CD4-positive, alpha-beta T cell treated with Interferon alpha-2 for 1 hour (primary cell): ENCODE results near the gene ACOXL.
"Not testable (repeated sequence)": the region's sequence is repeated elsewhere in the genome, so short reads cannot be mapped to it uniquely, and the experiment has no call there.

ENCODE experiments used
- DNase-seq, 2 donors: peaks; one replicate each; pipeline ENCODE4 v3.0.0-alpha.2; 2020 to 2022

The ACOXL gene

GRCh38 chr2:110933420-110933819 is 201.0 kb downstream of the ACOXL start:
- no peak for DNase-seq

- DNase-seq = no peak
Measured at GRCh38 chr2:110934948-110935347, 202.6 kb downstream of the ACOXL start.

- no peak for DNase-seq
Measured at GRCh38 chr2:110940376-110940910, 208.1 kb downstream of the ACOXL start.

GRCh38 chr2:110941226-110941625 is 208.9 kb downstream of the ACOXL start:
- no peak for DNase-seq

GRCh38 chr2:110943070-110943634 is 210.8 kb downstream of the ACOXL start:
- DNase-seq = no peak

GRCh38 chr2:110946902-110947301 is 214.5 kb downstream of the ACOXL start:
- DNase-seq = peak; percentile 2 to 37

- no peak for DNase-seq
Measured at GRCh38 chr2:110948027-110948674, 215.8 kb downstream of the ACOXL start.

- no peak for DNase-seq
Measured at GRCh38 chr2:110950281-110950680, 217.9 kb downstream of the ACOXL start.

- DNase-seq = no peak
Measured at GRCh38 chr2:110955045-110955444, 222.7 kb downstream of the ACOXL start.

GRCh38 chr2:110955556-110955955 is 223.2 kb downstream of the ACOXL start:
- no peak for DNase-seq

- DNase-seq = no peak
Measured at GRCh38 chr2:110957293-110957692, 224.9 kb downstream of the ACOXL start.

GRCh38 chr2:110958346-110959119 is 226.2 kb downstream of the ACOXL start:
- no peak for DNase-seq

GRCh38 chr2:110959198-110959597 is 226.8 kb downstream of the ACOXL start:
- no peak for DNase-seq

GRCh38 chr2:110960281-110960680 is 227.9 kb downstream of the ACOXL start:
- no peak for DNase-seq

GRCh38 chr2:110960954-110961353 is 228.6 kb downstream of the ACOXL start:
- no peak for DNase-seq

GRCh38 chr2:110961643-110962042 is 229.3 kb downstream of the ACOXL start:
- DNase-seq = not testable (repeated sequence)

- no peak for DNase-seq
Measured at GRCh38 chr2:110969696-110970095, 237.3 kb downstream of the ACOXL start.

GRCh38 chr2:110970201-110970600 is 237.8 kb downstream of the ACOXL start:
- DNase-seq = no peak

- DNase-seq = no peak
Measured at GRCh38 chr2:110971811-110972210, 239.4 kb downstream of the ACOXL start.

- DNase-seq = no peak
Measured at GRCh38 chr2:110973262-110973661, 240.9 kb downstream of the ACOXL start.

GRCh38 chr2:110977403-110977802 is 245.0 kb downstream of the ACOXL start:
- no peak for DNase-seq

GRCh38 chr2:110978148-110978547 is 245.8 kb downstream of the ACOXL start:
- no peak for DNase-seq

- no peak for DNase-seq
Measured at GRCh38 chr2:110978756-110979470, 246.5 kb downstream of the ACOXL start.
